Astrocyte (in vitro differentiated cells and primary cell): Measurements from ENCODE around the gene PKMYT1. TPM values are rescaled to one million over a fixed set of nuclear protein-coding genes. Genes with fewer than 3 reads are reported as not detected.

Source experiments
- DNase-seq: peaks from one replicate; pipeline ENCODE4 v3.0.0-alpha.2; 2010; ENCODE audit warnings: low read depth
- FAIRE-seq: peaks from 2 replicates; lab custom pipeline; 2011; peaks lifted over from hg19 to GRCh38; lab: Jason Lieb, UNC
- H2AFZ ChIP-seq: 2 replicates; pipeline ENCODE4 v1.6.0; 2012; ENCODE audit warnings: low read depth, low read length, inconsistent platforms
- H3K27ac ChIP-seq: 2 replicates; pipeline ENCODE4 v1.5.1; 2011; ENCODE audit warnings: low read depth, low read length, inconsistent platforms
- H3K27me3 ChIP-seq: 2 replicates; pipeline ENCODE4 v1.6.0; 2011; ENCODE audit warnings: low read length, inconsistent platforms; ENCODE audit not compliant: insufficient read depth
- H3K36me3 ChIP-seq: 2 replicates; pipeline ENCODE4 v1.5.1; 2011; ENCODE audit warnings: low read length, inconsistent platforms; ENCODE audit not compliant: insufficient read depth
- H3K4me1 ChIP-seq: 2 replicates; pipeline ENCODE4 v1.5.1; 2011; ENCODE audit warnings: low read length, inconsistent platforms; ENCODE audit not compliant: insufficient read depth
- H3K4me2 ChIP-seq: 2 replicates; pipeline ENCODE4 v1.6.0; 2012; ENCODE audit warnings: low read length, inconsistent platforms
- H3K4me3 ChIP-seq: 2 replicates; pipeline ENCODE4 v1.5.1; 2011; ENCODE audit warnings: low read depth, mild to moderate bottlenecking, low read length, inconsistent platforms; ENCODE audit not compliant: insufficient read depth
- H3K79me2 ChIP-seq: 2 replicates; pipeline ENCODE4 v1.6.0; 2012; ENCODE audit warnings: mild to moderate bottlenecking, low read length, inconsistent platforms; ENCODE audit not compliant: insufficient read depth
- H3K9ac ChIP-seq: 2 replicates; pipeline ENCODE4 v1.6.0; 2012; ENCODE audit warnings: mild to moderate bottlenecking, low read length, inconsistent platforms
- H3K9me3 ChIP-seq: 2 replicates; pipeline ENCODE4 v1.5.1; 2012; ENCODE audit warnings: low read depth, mild to moderate bottlenecking, low read length, inconsistent platforms; ENCODE audit not compliant: insufficient read depth
- H4K20me1 ChIP-seq: 2 replicates; pipeline ENCODE4 v1.6.0; 2012; ENCODE audit warnings: low read length, inconsistent platforms; ENCODE audit not compliant: insufficient read depth
- H3K27ac Mint-ChIP-seq: one replicate; pipeline ENCODE4 v1.8.0; 2021; ENCODE audit warnings: mild to moderate bottlenecking, mixed read lengths; ENCODE audit not compliant: unreplicated experiment
- H3K27me3 Mint-ChIP-seq: one replicate; pipeline ENCODE4 v1.8.0; 2021; ENCODE audit warnings: low read depth, mixed read lengths; ENCODE audit not compliant: unreplicated experiment
- H3K36me3 Mint-ChIP-seq: one replicate; pipeline ENCODE4 v1.8.0; 2021; ENCODE audit warnings: low read depth, mixed read lengths; ENCODE audit not compliant: unreplicated experiment
- H3K4me1 Mint-ChIP-seq: one replicate; pipeline ENCODE4 v1.8.0; 2021; ENCODE audit warnings: low read depth, mixed read lengths; ENCODE audit not compliant: unreplicated experiment
- H3K4me3 Mint-ChIP-seq: one replicate; pipeline ENCODE4 v1.8.0; 2021; ENCODE audit warnings: mild to moderate bottlenecking, moderate library complexity, mixed read lengths; ENCODE audit not compliant: unreplicated experiment
- H3K9me3 Mint-ChIP-seq: one replicate; pipeline ENCODE4 v1.8.0; 2021; ENCODE audit warnings: mild to moderate bottlenecking, mixed read lengths; ENCODE audit not compliant: unreplicated experiment
- CTCF ChIP-seq: IDR thresholded peaks from 2 replicates; pipeline ENCODE4 v1.5.1; 2011; ENCODE audit warnings: low read depth, mild to moderate bottlenecking, inconsistent platforms, low read length, moderate library complexity; ENCODE audit not compliant: insufficient read depth
- EZH2 ChIP-seq: IDR thresholded peaks from 2 replicates; pipeline ENCODE4 v1.6.1; 2012; ENCODE audit warnings: mild to moderate bottlenecking, low read length, inconsistent platforms; ENCODE audit not compliant: insufficient read depth
- total RNA-seq: library from RNA; stranded (reverse); gene quantifications from 2 replicates; pipeline ENCODE4 v1.2.1, GENCODE V29; 2021

PKMYT1 gene
- total RNA-seq, 1 donor from 2014 or later = 3.9 TPM

GRCh38 chr16:2953706-2954627, 26.3 kb downstream of the PKMYT1 start:
- DNase-seq = no peak
- H3K9me3 Mint-ChIP-seq = no peaks in the 10 kb centered on the region

GRCh38 chr16:2952679-2953078, 27.6 kb downstream of the PKMYT1 start:
- H3K9ac ChIP-seq = no peak overlapping the region
- no peaks in the 10 kb centered on the region for H4K20me1 ChIP-seq
- TF ChIP-seq EZH2 (no peak), CTCF (no peak)
- H3K4me3 ChIP-seq = no peak overlapping the region
- H3K79me2 ChIP-seq = no peaks in the 10 kb centered on the region
- no peaks in the 10 kb centered on the region for H3K36me3 ChIP-seq
- H3K27ac Mint-ChIP-seq = no peak overlapping the region
- no peaks in the 10 kb centered on the region for H3K4me1 ChIP-seq
- H3K27me3 ChIP-seq = peaks cover 2% of the 10 kb centered on the region
- no peak overlapping the region for H3K4me2 ChIP-seq
- H3K36me3 Mint-ChIP-seq = peaks cover 10% of the 10 kb centered on the region
- no peak overlapping the region for H3K4me3 Mint-ChIP-seq
- peaks cover 2% of the 10 kb centered on the region for H3K4me1 Mint-ChIP-seq
- no peak overlapping the region for H2AFZ ChIP-seq
- no peak overlapping the region for H3K27ac ChIP-seq
- DNase-seq (no peak), FAIRE-seq (no peak)
- H3K9me3 ChIP-seq = no peaks in the 10 kb centered on the region
- H3K27me3 Mint-ChIP-seq = peaks cover 4% of the 10 kb centered on the region
- H3K9me3 Mint-ChIP-seq = no peaks in the 10 kb centered on the region

More at GRCh38 chr16:2953706-2954627, 26.3 kb downstream of the PKMYT1 start:
- H3K36me3 ChIP-seq = no peaks in the 10 kb centered on the region
- no peaks in the 10 kb centered on the region for H3K4me1 ChIP-seq
- peaks cover 2% of the 10 kb centered on the region for H3K27me3 ChIP-seq
- H3K27ac ChIP-seq = no peak overlapping the region
- H3K4me1 Mint-ChIP-seq = peaks cover 2% of the 10 kb centered on the region
- no peak for TF ChIP-seq CTCF
- TF ChIP-seq EZH2 = no peak
- H3K79me2 ChIP-seq = no peaks in the 10 kb centered on the region
- no peak overlapping the region for H2AFZ ChIP-seq
- H4K20me1 ChIP-seq = no peaks in the 10 kb centered on the region
- H3K36me3 Mint-ChIP-seq = peaks cover 7% of the 10 kb centered on the region
- H3K4me3 Mint-ChIP-seq = no peak overlapping the region
- no peak overlapping the region for H3K27ac Mint-ChIP-seq
- peaks cover 4% of the 10 kb centered on the region for H3K27me3 Mint-ChIP-seq
- H3K4me2 ChIP-seq = no peak overlapping the region
- no peak overlapping the region for H3K9ac ChIP-seq
- FAIRE-seq = no peak
- no peak overlapping the region for H3K4me3 ChIP-seq
- H3K9me3 ChIP-seq = no peaks in the 10 kb centered on the region

- no peak for DNase-seq
- H2AFZ ChIP-seq = no peak overlapping the region
- H3K4me1 Mint-ChIP-seq = no peaks in the 10 kb centered on the region
- no peak for FAIRE-seq
- no peak overlapping the region for H3K9ac ChIP-seq
- H3K79me2 ChIP-seq = no peaks in the 10 kb centered on the region
- no peaks in the 10 kb centered on the region for H3K4me1 ChIP-seq
- TF ChIP-seq EZH2 (no peak), CTCF (no peak)
- peaks cover 3% of the 10 kb centered on the region for H3K27me3 Mint-ChIP-seq
- H3K27ac ChIP-seq = no peak overlapping the region
- peaks cover 19% of the 10 kb centered on the region for H3K36me3 Mint-ChIP-seq
- H3K9me3 ChIP-seq = no peaks in the 10 kb centered on the region
- no peak overlapping the region for H3K4me2 ChIP-seq
- no peaks in the 10 kb centered on the region for H3K9me3 Mint-ChIP-seq
- no peaks in the 10 kb centered on the region for H3K27me3 ChIP-seq
- H3K27ac Mint-ChIP-seq = no peak overlapping the region
- H4K20me1 ChIP-seq = no peaks in the 10 kb centered on the region
- no peak overlapping the region for H3K4me3 ChIP-seq
- no peaks in the 10 kb centered on the region for H3K36me3 ChIP-seq
- H3K4me3 Mint-ChIP-seq = no peak overlapping the region
Observed at GRCh38 chr16:2950773-2951172, 29.5 kb downstream of the PKMYT1 start.
